NCI-H82 (cell line): Measurements from ENCODE around the gene UBE2F.
"Not testable (repeated sequence)": the region's sequence is repeated elsewhere in the genome, so short reads cannot be mapped to it uniquely, and the experiment has no call there.

Experiments used
- DNase-seq: peaks from one replicate; lab custom pipeline; 2025; lab: John Stamatoyannopoulos, UW

The UBE2F gene

GRCh38 chr2:237979331-237979730, 12.5 kb downstream of the UBE2F start:
- no peak for DNase-seq

GRCh38 chr2:237980087-237980486, 13.3 kb downstream of the UBE2F start:
- DNase-seq: no peak

GRCh38 chr2:237980751-237981150, 13.9 kb downstream of the UBE2F start:
- DNase-seq: no peak

- DNase-seq: not testable (repeated sequence)
Observed at GRCh38 chr2:237981621-237982020, 14.8 kb downstream of the UBE2F start.

- no peak for DNase-seq
Observed at GRCh38 chr2:237982039-237982725, 15.4 kb downstream of the UBE2F start.

GRCh38 chr2:237983922-237984321, 17.1 kb downstream of the UBE2F start:
- DNase-seq: no peak

- peak; percentile 38 for DNase-seq
Observed at GRCh38 chr2:237987268-237987667, 20.5 kb downstream of the UBE2F start.

- DNase-seq: no peak
Observed at GRCh38 chr2:237993701-237994100, 26.9 kb downstream of the UBE2F start.

GRCh38 chr2:237995036-237995435, 28.2 kb downstream of the UBE2F start:
- DNase-seq: peak; percentile 99

- DNase-seq: peak; percentile 43
Observed at GRCh38 chr2:237996021-237996593, 29.3 kb downstream of the UBE2F start.

GRCh38 chr2:237997521-237997920, 30.7 kb downstream of the UBE2F start:
- DNase-seq: no peak

- no peak for DNase-seq
Observed at GRCh38 chr2:237998530-237998929, 31.7 kb downstream of the UBE2F start.

GRCh38 chr2:238003234-238004031, 36.6 kb downstream of the UBE2F start:
- DNase-seq: no peak

- DNase-seq: no peak
Observed at GRCh38 chr2:238004077-238004830, 37.4 kb downstream of the UBE2F start.

- DNase-seq: no peak
Observed at GRCh38 chr2:238005528-238005927, 38.7 kb downstream of the UBE2F start.

GRCh38 chr2:238006510-238006909, 39.7 kb downstream of the UBE2F start:
- DNase-seq: no peak

- no peak for DNase-seq
Observed at GRCh38 chr2:238007924-238008323, 41.1 kb downstream of the UBE2F start.

GRCh38 chr2:238009563-238009962, 42.7 kb downstream of the UBE2F start:
- no peak for DNase-seq

GRCh38 chr2:238010572-238010971, 43.8 kb downstream of the UBE2F start:
- no peak for DNase-seq

- no peak for DNase-seq
Observed at GRCh38 chr2:238013806-238014205, 47.0 kb downstream of the UBE2F start.

- no peak for DNase-seq
Observed at GRCh38 chr2:238015705-238016104, 48.9 kb downstream of the UBE2F start.

- no peak for DNase-seq
Observed at GRCh38 chr2:238016526-238016925, 49.7 kb downstream of the UBE2F start.
